ENCODE measurements around the gene COMT. TPM values are rescaled to one million over a fixed set of nuclear protein-coding genes. Genes with fewer than 3 reads are reported as not detected.

COMT gene
- total RNA-seq, 1 donor from 2014 or later = 1.3 TPM

DNA sequence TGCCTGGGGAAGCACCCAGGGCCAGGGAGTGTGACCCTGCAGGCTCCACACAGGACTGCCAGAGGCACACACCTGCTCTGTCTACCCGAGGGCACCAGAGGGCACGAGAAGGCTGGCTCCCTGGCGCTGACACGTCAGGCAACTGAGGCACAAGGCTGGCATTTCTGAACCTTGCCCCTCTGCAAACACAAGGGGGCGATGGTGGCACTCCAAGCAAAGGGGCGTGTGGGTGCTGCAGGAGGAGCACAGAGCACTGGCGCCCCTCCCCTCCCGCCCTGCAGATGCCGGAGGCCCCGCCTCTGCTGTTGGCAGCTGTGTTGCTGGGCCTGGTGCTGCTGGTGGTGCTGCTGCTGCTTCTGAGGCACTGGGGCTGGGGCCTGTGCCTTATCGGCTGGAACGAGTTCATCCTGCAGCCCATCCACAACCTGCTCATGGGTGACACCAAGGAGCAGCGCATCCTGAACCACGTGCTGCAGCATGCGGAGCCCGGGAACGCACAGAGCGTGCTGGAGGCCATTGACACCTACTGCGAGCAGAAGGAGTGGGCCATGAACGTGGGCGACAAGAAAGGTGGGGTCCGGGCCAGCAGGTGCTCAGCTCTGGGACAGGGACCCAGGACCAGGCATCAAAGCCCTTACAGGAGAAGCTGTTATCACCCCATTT, 20.8 kb downstream of the COMT start:
- H3F3A ChIP-seq (ENCODE audit: low read depth) = peaks cover 10% of the 10 kb centered on the region
- no peak overlapping the region for H3K4me3 ChIP-seq
- H3K27me3 Mint-ChIP-seq (ENCODE audit: insufficient read depth, low read depth) = peaks cover 6% of the 10 kb centered on the region
- no peaks in the 10 kb centered on the region for H3K36me3 ChIP-seq
- H3K79me2 ChIP-seq (ENCODE audit: low read depth) = no peaks in the 10 kb centered on the region
- H2AFZ ChIP-seq (replicated peaks) = no peak overlapping the region
- no peaks in the 10 kb centered on the region for H3K36me3 Mint-ChIP-seq
- no peaks in the 10 kb centered on the region for H3K9me3 ChIP-seq (ENCODE audit: low read depth)
- H4K20me1 ChIP-seq (ENCODE audit: low read depth) = no peaks in the 10 kb centered on the region
- peak; percentile 95 for DNase-seq (ENCODE audit: low spot score)
- no peaks in the 10 kb centered on the region for H3K27me3 ChIP-seq
- TF ChIP-seq EZH2phosphoT487 (IDR thresholded peaks at IDR 0.05) = no peak
- TF ChIP-seq, protein P1, sequence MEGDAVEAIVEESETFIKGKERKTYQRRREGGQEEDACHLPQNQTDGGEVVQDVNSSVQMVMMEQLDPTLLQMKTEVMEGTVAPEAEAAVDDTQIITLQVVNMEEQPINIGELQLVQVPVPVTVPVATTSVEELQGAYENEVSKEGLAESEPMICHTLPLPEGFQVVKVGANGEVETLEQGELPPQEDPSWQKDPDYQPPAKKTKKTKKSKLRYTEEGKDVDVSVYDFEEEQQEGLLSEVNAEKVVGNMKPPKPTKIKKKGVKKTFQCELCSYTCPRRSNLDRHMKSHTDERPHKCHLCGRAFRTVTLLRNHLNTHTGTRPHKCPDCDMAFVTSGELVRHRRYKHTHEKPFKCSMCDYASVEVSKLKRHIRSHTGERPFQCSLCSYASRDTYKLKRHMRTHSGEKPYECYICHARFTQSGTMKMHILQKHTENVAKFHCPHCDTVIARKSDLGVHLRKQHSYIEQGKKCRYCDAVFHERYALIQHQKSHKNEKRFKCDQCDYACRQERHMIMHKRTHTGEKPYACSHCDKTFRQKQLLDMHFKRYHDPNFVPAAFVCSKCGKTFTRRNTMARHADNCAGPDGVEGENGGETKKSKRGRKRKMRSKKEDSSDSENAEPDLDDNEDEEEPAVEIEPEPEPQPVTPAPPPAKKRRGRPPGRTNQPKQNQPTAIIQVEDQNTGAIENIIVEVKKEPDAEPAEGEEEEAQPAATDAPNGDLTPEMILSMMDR (IDR thresholded peaks at IDR 0.05) = peak; percentile 73
- TF ChIP-seq EZH2 (IDR thresholded peaks at IDR 0.05) = no peak
- H3K9me3 Mint-ChIP-seq = no peaks in the 10 kb centered on the region
- peak overlapping the region; percentile 74 for H3K27ac Mint-ChIP-seq
- peaks cover 8% of the 10 kb centered on the region for H3K4me1 ChIP-seq
- no peak overlapping the region for H3K27ac ChIP-seq
- H3K4me2 ChIP-seq = peak overlapping the region; percentile 31
- H3K9ac ChIP-seq = no peak overlapping the region
- no peak overlapping the region for H3K4me3 Mint-ChIP-seq
- H3K4me1 Mint-ChIP-seq = peaks cover 37% of the 10 kb centered on the region

DNA sequence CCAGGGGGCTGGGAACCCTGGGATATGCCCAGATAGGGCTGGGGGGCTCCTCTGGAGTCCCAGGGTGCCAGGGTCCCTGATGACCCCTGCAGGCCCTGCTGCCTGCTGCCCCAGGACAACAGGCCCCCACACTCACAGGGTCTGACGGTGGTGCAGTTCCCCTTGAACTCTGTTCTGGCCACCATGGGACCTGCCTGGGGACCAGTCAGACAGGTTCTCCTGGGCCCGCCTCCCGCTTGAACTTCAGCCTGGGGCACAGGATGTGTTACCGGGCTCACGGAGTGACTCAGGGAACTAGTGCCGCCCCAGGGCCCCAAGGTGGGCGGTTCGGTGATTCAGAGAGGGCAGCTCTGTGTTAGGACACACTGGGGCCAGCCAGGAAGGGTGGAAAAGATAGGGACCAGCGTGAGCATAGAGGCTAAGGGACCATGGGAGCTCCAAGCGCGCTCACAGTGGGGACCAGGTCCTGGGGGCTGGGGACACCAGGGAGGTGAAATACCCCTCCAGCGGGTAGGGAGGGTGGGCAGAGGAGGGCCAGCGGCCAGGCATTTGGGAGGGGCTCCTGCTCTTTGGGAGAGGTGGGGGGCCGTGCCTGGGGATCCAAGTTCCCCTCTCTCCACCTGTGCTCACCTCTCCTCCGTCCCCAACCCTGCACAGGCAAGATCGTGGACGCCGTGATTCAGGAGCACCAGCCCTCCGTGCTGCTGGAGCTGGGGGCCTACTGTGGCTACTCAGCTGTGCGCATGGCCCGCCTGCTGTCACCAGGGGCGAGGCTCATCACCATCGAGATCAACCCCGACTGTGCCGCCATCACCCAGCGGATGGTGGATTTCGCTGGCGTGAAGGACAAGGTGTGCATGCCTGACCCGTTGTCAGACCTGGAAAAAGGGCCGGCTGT, 21.6 kb downstream of the COMT start:
- H4K20me1 ChIP-seq (ENCODE audit: low read depth) = no peaks in the 10 kb centered on the region
- Mint-ChIP-seq H3K27me3 (ENCODE audit: insufficient read depth, low read depth) (peaks cover 4% of the 10 kb centered on the region), H3K36me3 (no peaks in the 10 kb centered on the region), H3K4me1 (peaks cover 42% of the 10 kb centered on the region), H3K9me3 (no peaks in the 10 kb centered on the region), H3K27ac (no peak overlapping the region), H3K4me3 (peak overlapping the region; percentile 48)
- H3K79me2 ChIP-seq (ENCODE audit: low read depth) = no peaks in the 10 kb centered on the region
- no peaks in the 10 kb centered on the region for H3K36me3 ChIP-seq
- no peaks in the 10 kb centered on the region for H3K27me3 ChIP-seq
- peaks cover 8% of the 10 kb centered on the region for H3K4me1 ChIP-seq
- no peak for DNase-seq (ENCODE audit: low spot score)
- peak overlapping the region; percentile 31 for H3K4me2 ChIP-seq
- peaks cover 14% of the 10 kb centered on the region for H3F3A ChIP-seq (ENCODE audit: low read depth)
- H3K9ac ChIP-seq = no peak overlapping the region
- H3K4me3 ChIP-seq = no peak overlapping the region
- no peaks in the 10 kb centered on the region for H3K9me3 ChIP-seq (ENCODE audit: low read depth)
- TF ChIP-seq, protein P1 (IDR thresholded peaks at IDR 0.05) = no peak
- no peak for TF ChIP-seq EZH2 (IDR thresholded peaks at IDR 0.05)
- no peak for TF ChIP-seq EZH2phosphoT487 (IDR thresholded peaks at IDR 0.05)
- no peak overlapping the region for H2AFZ ChIP-seq (replicated peaks)
- no peak overlapping the region for H3K27ac ChIP-seq

DNA sequence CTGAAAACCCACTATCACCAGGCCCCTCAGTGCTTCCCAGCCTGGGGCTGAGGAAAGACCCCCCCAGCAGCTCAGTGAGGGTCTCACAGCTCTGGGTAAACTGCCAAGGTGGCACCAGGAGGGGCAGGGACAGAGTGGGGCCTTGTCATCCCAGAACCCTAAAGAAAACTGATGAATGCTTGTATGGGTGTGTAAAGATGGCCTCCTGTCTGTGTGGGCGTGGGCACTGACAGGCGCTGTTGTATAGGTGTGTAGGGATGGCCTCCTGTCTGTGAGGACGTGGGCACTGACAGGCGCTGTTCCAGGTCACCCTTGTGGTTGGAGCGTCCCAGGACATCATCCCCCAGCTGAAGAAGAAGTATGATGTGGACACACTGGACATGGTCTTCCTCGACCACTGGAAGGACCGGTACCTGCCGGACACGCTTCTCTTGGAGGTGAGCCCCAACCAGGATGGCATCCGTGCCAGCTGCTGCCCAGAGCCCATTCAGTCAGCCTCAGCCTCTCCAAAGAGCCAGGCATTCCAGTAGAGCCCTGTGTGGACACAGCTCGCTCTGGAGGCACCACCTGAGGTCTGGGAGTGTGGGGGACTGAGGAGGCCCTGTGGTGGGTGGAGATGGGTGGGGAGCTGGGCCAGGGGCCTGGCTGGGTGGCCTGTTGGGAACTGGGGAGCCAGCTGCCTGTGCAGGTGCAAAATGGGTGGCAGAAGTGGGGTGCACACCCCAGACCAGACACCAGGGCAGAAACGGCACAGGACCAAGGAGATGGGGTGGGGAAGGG, 22.5 kb downstream of the COMT start:
- Histone ChIP-seq H3K27me3 (no peaks in the 10 kb centered on the region), H3K27ac (no peak overlapping the region), H3F3A (ENCODE audit: low read depth) (peaks cover 14% of the 10 kb centered on the region), H3K4me2 (no peak overlapping the region), H3K36me3 (no peaks in the 10 kb centered on the region), H2AFZ (replicated peaks) (no peak overlapping the region), H3K9ac (no peak overlapping the region), H3K9me3 (ENCODE audit: low read depth) (no peaks in the 10 kb centered on the region), H3K79me2 (ENCODE audit: low read depth) (no peaks in the 10 kb centered on the region), H4K20me1 (ENCODE audit: low read depth) (no peaks in the 10 kb centered on the region), H3K4me3 (no peak overlapping the region), H3K4me1 (peaks cover 8% of the 10 kb centered on the region)
- TF ChIP-seq EZH2phosphoT487 (IDR thresholded peaks at IDR 0.05) = no peak
- TF ChIP-seq, protein P1 (IDR thresholded peaks at IDR 0.05) = no peak
- TF ChIP-seq EZH2 (IDR thresholded peaks at IDR 0.05) = no peak
- Mint-ChIP-seq H3K36me3 (no peaks in the 10 kb centered on the region), H3K9me3 (no peaks in the 10 kb centered on the region), H3K4me1 (peaks cover 37% of the 10 kb centered on the region), H3K27me3 (ENCODE audit: insufficient read depth, low read depth) (no peaks in the 10 kb centered on the region), H3K4me3 (no peak overlapping the region), H3K27ac (no peak overlapping the region)
- DNase-seq (ENCODE audit: low spot score) = no peak
